ENCODE measurements around the gene SMC5.

DNA sequence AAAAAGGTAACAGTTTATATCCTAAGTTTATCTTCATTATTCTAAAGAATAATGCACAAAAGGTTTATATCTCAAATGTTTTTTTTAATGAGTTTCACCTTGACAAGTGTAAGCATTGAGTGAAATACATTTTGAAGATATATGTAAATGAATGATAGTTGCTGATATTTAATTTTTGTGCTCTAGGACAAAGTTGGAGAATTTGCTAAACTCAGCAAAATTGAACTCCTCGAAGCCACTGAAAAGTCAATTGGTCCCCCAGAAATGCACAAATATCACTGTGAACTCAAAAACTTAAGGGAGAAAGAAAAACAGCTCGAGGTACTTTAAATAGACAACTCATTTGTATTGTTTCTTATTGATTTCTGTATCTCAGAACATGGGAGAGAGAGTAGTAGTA lies 19.5 kb downstream of the SMC5 start:
- TF ChIP-seq, protein P1, sequence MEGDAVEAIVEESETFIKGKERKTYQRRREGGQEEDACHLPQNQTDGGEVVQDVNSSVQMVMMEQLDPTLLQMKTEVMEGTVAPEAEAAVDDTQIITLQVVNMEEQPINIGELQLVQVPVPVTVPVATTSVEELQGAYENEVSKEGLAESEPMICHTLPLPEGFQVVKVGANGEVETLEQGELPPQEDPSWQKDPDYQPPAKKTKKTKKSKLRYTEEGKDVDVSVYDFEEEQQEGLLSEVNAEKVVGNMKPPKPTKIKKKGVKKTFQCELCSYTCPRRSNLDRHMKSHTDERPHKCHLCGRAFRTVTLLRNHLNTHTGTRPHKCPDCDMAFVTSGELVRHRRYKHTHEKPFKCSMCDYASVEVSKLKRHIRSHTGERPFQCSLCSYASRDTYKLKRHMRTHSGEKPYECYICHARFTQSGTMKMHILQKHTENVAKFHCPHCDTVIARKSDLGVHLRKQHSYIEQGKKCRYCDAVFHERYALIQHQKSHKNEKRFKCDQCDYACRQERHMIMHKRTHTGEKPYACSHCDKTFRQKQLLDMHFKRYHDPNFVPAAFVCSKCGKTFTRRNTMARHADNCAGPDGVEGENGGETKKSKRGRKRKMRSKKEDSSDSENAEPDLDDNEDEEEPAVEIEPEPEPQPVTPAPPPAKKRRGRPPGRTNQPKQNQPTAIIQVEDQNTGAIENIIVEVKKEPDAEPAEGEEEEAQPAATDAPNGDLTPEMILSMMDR (IDR thresholded peaks at IDR 0.05), result no peak
- no peak for TF ChIP-seq ZFX (IDR thresholded peaks at IDR 0.05; ENCODE audit: borderline replicate concordance)

Measured in 22Rv1 (cell line).